IMR-90 (cell line): ENCODE results near the gene CCNL2. TPM values are rescaled to one million over a fixed set of nuclear protein-coding genes. Genes with fewer than 3 reads are reported as not detected.

Experiments
- ATAC-seq: fragments of 200-7000 bp; cut with Tn5 transposase; 2 replicates; pipeline ENCODE4 v1.9.1; 2020; ENCODE audit warnings: low read depth, mild to moderate bottlenecking, moderate library complexity
- BruUV-seq: library from RNA; stranded (reverse); fragments of 400-500 nt; replicated peaks from 2 replicates; lab custom pipeline; 2021; lab: Mats Ljungman, UMichigan
- CTCF ChIA-PET: fragments of 300-600 bp; formaldehyde crosslinking; extraction: SDS; loops from one replicate; lab custom pipeline; 2021; ENCODE audit warnings: antibody characterized with exemption; lab: Yijun Ruan, JAX
- POLR2A ChIA-PET: fragments of 300-600 bp; sonication (Branson Sonifier 250); formaldehyde crosslinking; loops from one replicate; lab custom pipeline; 2022; ENCODE audit warnings: antibody characterized with exemption; ENCODE audit not compliant: unreplicated experiment; lab: Charles Lee
- DNase-seq: peaks from one replicate; pipeline ENCODE4 v3.0.0; 2013
- H2AFZ ChIP-seq: replicated peaks from 2 replicates; pipeline ENCODE3; 2013; ENCODE audit warnings: low read length, mild to moderate bottlenecking; ENCODE audit not compliant: poor library complexity
- H2AK5ac ChIP-seq: 2 replicates; pipeline ENCODE4 v1.6.1; 2013; ENCODE audit warnings: low read depth, low read length, inconsistent platforms
- H2AK9ac ChIP-seq: replicated peaks from 2 replicates; pipeline ENCODE3; 2013; ENCODE audit warnings: mild to moderate bottlenecking, low read depth, low read length, moderate library complexity; ENCODE audit not compliant: poor library complexity
- H2BK120ac ChIP-seq: 2 replicates; pipeline ENCODE4 v1.6.1; 2013; ENCODE audit warnings: low read depth, low read length, inconsistent platforms
- H2BK15ac ChIP-seq: 3 replicates; pipeline ENCODE4 v1.6.1; 2013; ENCODE audit warnings: low read depth, low read length, inconsistent platforms
- H2BK20ac ChIP-seq: 2 replicates; pipeline ENCODE4 v1.6.1; 2013; ENCODE audit warnings: low read depth, mild to moderate bottlenecking, inconsistent platforms, low read length, moderate library complexity
- H2BK5ac ChIP-seq: 2 replicates; pipeline ENCODE4 v1.6.1; 2013; ENCODE audit warnings: mild to moderate bottlenecking, low read depth, low read length, inconsistent platforms; ENCODE audit not compliant: poor library complexity, severe bottlenecking
- H3K14ac ChIP-seq: replicated peaks from 2 replicates; pipeline ENCODE4 v1.6.1; 2013; ENCODE audit warnings: low read depth, low read length, inconsistent platforms
- H3K18ac ChIP-seq: 2 replicates; pipeline ENCODE4 v1.6.1; 2013; ENCODE audit warnings: low read depth, low read length, control low read depth
- H3K23ac ChIP-seq: 2 replicates; pipeline ENCODE4 v1.6.1; 2013; ENCODE audit warnings: low read depth, low read length, inconsistent platforms
- H3K27ac ChIP-seq: 2 replicates; pipeline ENCODE4 v1.5.1; 2013; ENCODE audit warnings: mild to moderate bottlenecking, control low read depth, low read length; ENCODE audit not compliant: insufficient read depth
- H3K27me3 ChIP-seq: 2 replicates; pipeline ENCODE4 v1.6.1; 2013; ENCODE audit warnings: low read length; ENCODE audit not compliant: control insufficient read depth, insufficient read depth
- H3K36me3 ChIP-seq: 2 replicates; pipeline ENCODE4 v1.6.1; 2013; ENCODE audit warnings: low read length, mixed read lengths; ENCODE audit not compliant: control insufficient read depth, insufficient read depth
- H3K4ac ChIP-seq: 2 replicates; pipeline ENCODE4 v1.6.1; 2013; ENCODE audit warnings: low read depth, low read length, inconsistent platforms
- H3K4me1 ChIP-seq: 2 replicates; pipeline ENCODE4 v1.6.1; 2013; ENCODE audit warnings: low read length, mixed read lengths; ENCODE audit not compliant: control insufficient read depth, insufficient read depth
- H3K4me2 ChIP-seq: 2 replicates; pipeline ENCODE4 v1.6.1; 2013; ENCODE audit warnings: low read depth, mild to moderate bottlenecking, control low read depth, low read length, moderate library complexity
- H3K4me3 ChIP-seq: 2 replicates; pipeline ENCODE4 v1.5.1; 2013; ENCODE audit warnings: low read depth, mild to moderate bottlenecking, control low read depth, low read length, moderate library complexity; ENCODE audit not compliant: insufficient read depth
- H3K56ac ChIP-seq: 2 replicates; pipeline ENCODE4 v1.6.1; 2013; ENCODE audit warnings: low read length, inconsistent platforms; ENCODE audit not compliant: insufficient read depth; ENCODE audit errors: extremely low read depth
- H3K79me1 ChIP-seq, 2 experiments: 2 replicates each; pipeline ENCODE4 v1.6.1; 2013; ENCODE audit warnings: low read length in 2 of 2, inconsistent platforms in 1 of 2, low read depth in 1 of 2
- H3K9ac ChIP-seq: 2 replicates; pipeline ENCODE4 v1.6.1; 2013; ENCODE audit warnings: low read depth, low read length, control low read depth
- H3K9me1 ChIP-seq: 2 replicates; pipeline ENCODE4 v1.6.1; 2013; ENCODE audit warnings: low read length, inconsistent platforms; ENCODE audit not compliant: insufficient read depth
- H3K9me3 ChIP-seq: 2 replicates; pipeline ENCODE4 v1.6.1; 2013; ENCODE audit warnings: low read length; ENCODE audit not compliant: control insufficient read depth, insufficient read depth
- H4K20me1 ChIP-seq: 2 replicates; pipeline ENCODE4 v1.6.1; 2013; ENCODE audit warnings: low read length, inconsistent platforms; ENCODE audit not compliant: insufficient read depth
- H4K5ac ChIP-seq: 2 replicates; pipeline ENCODE4 v1.6.1; 2013; ENCODE audit warnings: mild to moderate bottlenecking, low read depth, low read length, control low read depth
- H4K8ac ChIP-seq, 2 experiments: 2 replicates each; pipeline ENCODE4 v1.6.1; 2013; ENCODE audit warnings: low read depth in 2 of 2, low read length in 2 of 2, control low read depth in 1 of 2, inconsistent platforms in 1 of 2
- H4K91ac ChIP-seq: 2 replicates; pipeline ENCODE4 v1.6.1; 2013; ENCODE audit warnings: low read depth, low read length, inconsistent platforms; ENCODE audit not compliant: insufficient read depth
- BHLHE40 ChIP-seq: fragments of 150-350 bp; IDR thresholded peaks from 2 replicates; pipeline ENCODE4 v1.6.1; 2016; ENCODE audit warnings: mild to moderate bottlenecking, low read depth, low read length
- CEBPB ChIP-seq: IDR thresholded peaks from 2 replicates; pipeline ENCODE4 v1.6.1; 2012; ENCODE audit warnings: low read depth, low read length, improper control_type of control experiment
- CHD1 ChIP-seq: IDR thresholded peaks from 2 replicates; pipeline ENCODE4 v1.6.1; 2012; ENCODE audit warnings: low read depth, low read length, improper control_type of control experiment
- MAFK ChIP-seq: IDR thresholded peaks from 2 replicates; pipeline ENCODE4 v1.6.1; 2012; ENCODE audit warnings: low read depth, low read length, improper control_type of control experiment
- MAZ ChIP-seq: IDR thresholded peaks from 2 replicates; pipeline ENCODE4 v1.6.1; 2012; ENCODE audit warnings: low read depth, mild to moderate bottlenecking, low read length, improper control_type of control experiment, moderate library complexity, borderline replicate concordance
- MXI1 ChIP-seq: IDR thresholded peaks from 2 replicates; pipeline ENCODE4 v1.6.1; 2012; ENCODE audit warnings: low read depth, mild to moderate bottlenecking, low read length, moderate library complexity, borderline replicate concordance
- POLR2A ChIP-seq: IDR thresholded peaks from 2 replicates; pipeline ENCODE4 v1.6.1; 2012; ENCODE audit warnings: mild to moderate bottlenecking, low read depth, low read length
- RCOR1 ChIP-seq: IDR thresholded peaks from 2 replicates; pipeline ENCODE4 v1.6.1; 2012; ENCODE audit warnings: mild to moderate bottlenecking, low read length, improper control_type of control experiment; ENCODE audit not compliant: insufficient replicate concordance
- RFX5 ChIP-seq: IDR thresholded peaks from 2 replicates; pipeline ENCODE4 v1.8.0; 2012; ENCODE audit warnings: low read depth, mild to moderate bottlenecking, low read length, moderate library complexity
- SMC3 ChIP-seq: fragments of 150-350 bp; IDR thresholded peaks from 2 replicates; pipeline ENCODE4 v1.6.1; 2016; ENCODE audit warnings: low read depth, mild to moderate bottlenecking, antibody characterized with exemption, low read length, moderate library complexity
- WGBS, 2 experiments: methylation state at CpG; one replicate each; pipeline versions ENCODE4 v1.1.5 to v1.1.7; 2013; ENCODE audit warnings: missing lambda C conversion rate in 2 of 2; ENCODE audit not compliant: insufficient read length in 1 of 2; ENCODE audit errors: extremely low coverage in 2 of 2; 5-methylcytosine and 5-hydroxymethylcytosine counted together
- dilution Hi-C: fragments of 300-500 bp; cut with HindIII; formaldehyde crosslinking; loops from one replicate; pipeline ENCODE4 v1.14.3; 2018; ENCODE audit warnings: low sequenced_read_pairs; ENCODE audit not compliant: unreplicated experiment
- in situ Hi-C: fragments of 300-500 bp; cut with MboI; formaldehyde crosslinking; loops from 3 replicates; pipeline ENCODE4 v1.14.3; 2019; ENCODE audit warnings: low sequenced_read_pairs, inconsistent platforms, mixed read lengths
- intact Hi-C: fragments of 100-400 bp; cut with micrococcal nuclease; formaldehyde crosslinking; loops from 2 replicates; pipeline ENCODE4 v1.10.0; 2022
- polyA plus RNA-seq, 3 experiments: library from polyadenylated mRNA; depleted of rRNA; stranded (reverse); fragments of >200 nt; gene quantifications; 2 replicates each; pipeline ENCODE4 v1.2.3, GENCODE V29; 2012; ENCODE audit warnings: low replicate concordance in 1 of 3
- total RNA-seq: library from RNA; depleted of rRNA; stranded (reverse); fragments of >200 nt; gene quantifications from 2 replicates; pipeline ENCODE4 v1.2.3, GENCODE V29; 2012
- TF ChIP-seq, protein P1 (sequence below): fragments of 150-350 bp; IDR thresholded peaks from 2 replicates; pipeline ENCODE4 v1.6.1; 2017; ENCODE audit warnings: mild to moderate bottlenecking, antibody characterized with exemption, low read length, low read depth
- TF ChIP-seq, protein P2 (sequence below): conservative IDR thresholded peaks from 2 replicates; pipeline ENCODE4 v1.5.1; 2012; ENCODE audit warnings: mild to moderate bottlenecking, low read depth, low read length, improper control_type of control experiment

Gene CCNL2
- total and polyA plus RNA-seq, 2 of the 4 experiments (the other 2 are of a cell fraction): 53.9 to 239 TPM

DNA sequence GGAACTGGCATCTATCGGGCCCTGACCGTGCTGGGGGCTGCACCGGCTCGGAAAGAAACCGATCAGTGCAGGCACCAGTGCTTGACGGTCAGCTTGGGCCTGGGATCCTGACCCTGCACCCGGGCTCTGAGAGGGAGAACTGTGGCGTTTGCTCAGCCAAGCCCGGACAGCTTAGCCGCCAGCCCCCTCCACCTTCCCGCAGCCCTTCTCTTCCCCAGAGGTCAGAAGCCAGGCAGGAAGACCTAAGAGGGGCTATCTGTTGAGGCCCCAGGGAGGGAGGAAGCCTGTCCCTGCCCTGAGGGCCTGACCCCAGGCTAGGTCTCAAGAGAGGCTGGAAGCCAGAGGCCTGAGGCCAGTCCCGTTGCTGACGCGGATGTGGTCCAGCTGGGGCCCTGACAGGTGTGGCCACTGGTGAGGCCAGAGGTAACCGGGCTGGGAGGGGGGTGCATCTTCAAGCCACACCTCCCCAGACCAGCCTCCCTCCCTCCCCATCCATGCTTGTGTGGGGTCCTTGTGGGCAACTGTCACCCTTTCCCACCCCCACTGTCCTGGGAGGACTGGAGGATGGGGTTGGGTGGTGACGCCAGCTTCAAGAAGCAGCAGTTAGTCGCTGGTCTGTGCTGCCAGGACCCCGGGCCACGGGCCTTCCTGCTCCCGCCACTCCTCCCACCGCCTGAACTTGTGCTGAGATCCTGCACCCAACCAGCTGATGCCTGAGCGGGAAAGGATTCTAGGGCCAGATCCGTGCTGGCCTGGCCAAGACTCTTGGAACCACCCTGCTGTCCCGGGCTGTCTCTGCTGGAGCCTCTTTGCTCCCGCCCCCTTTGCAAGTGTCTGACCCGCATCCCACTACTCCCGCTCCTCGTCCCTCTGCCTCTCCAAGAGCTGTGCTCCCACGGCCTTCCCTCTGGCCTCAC is 47.4 kb downstream of the CCNL2 start (continued):
- TF ChIP-seq CHD1 (no peak), MAFK (no peak), BHLHE40 (no peak)

DNA sequence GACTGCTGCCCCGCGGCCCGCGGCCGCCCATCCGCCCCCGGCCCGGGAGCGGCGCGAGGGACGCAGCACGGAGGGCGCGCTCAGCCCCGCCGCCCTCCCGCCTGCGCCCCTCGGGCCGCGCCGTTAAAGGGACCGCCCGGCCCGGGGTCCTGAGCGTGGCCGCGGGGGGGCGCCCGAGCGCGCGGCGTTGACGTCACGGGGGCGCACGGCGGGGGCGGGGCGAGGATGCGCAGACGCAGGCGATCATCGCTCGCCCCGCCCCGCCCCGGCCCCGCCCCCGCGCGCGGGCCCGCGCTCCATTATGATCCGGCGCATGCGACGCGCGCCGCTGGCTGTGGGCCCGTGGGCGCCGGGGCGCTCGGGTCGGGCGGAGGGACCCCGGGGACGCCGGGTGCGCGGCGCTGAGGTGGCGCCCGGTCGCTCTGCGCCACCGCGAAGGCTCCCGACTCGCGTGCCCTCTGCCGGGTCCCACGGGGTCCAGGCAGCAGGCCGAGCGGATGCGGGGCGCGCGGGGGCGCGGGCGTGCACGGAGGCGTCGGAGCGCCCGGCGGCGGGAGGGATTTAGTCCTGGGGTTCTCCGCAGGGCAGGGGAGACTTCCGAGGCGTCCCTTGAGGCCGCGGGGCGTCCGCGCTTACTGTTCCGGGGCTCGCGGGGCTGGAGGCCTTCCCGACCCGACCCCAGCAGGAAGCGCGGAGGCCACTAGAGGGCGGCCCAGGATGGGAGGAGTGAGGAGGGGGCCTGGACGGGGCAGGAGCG is 49.7 kb downstream of the CCNL2 start, which contains the start of gene DVL1:
DVL1 (minus strand) TSS at position 163 of the 757 bp plus-strand sequence. CDS start 353 bp downstream, outside the sequence.
- intact Hi-C loops (loop anchor here (1.0 to 2.0 kb wide), 2 partner anchors 26 to 49 kb away; partner anchors contain the start of genes AURKAIP1 and CCNL2), dilution Hi-C loops (no loop called here), in situ Hi-C loops (no loop called here)
- DNase-seq: peak; percentile 58
- no peaks in the 10 kb centered on the region for H3K9me3 ChIP-seq
- H4K8ac ChIP-seq: peak within 1 kb of the TSS; percentile 24 to 58; a peak in 2 of 4 replicates
- peaks cover 8 to 61% of the 10 kb centered on the region in 2 experiments; a peak in 3 of 4 replicates for H3K79me1 ChIP-seq
- H2AK9ac ChIP-seq: peak within 1 kb of the TSS; percentile 94
- H4K91ac ChIP-seq: peak within 1 kb of the TSS; percentile 55; the same call in 1 of the 2 replicates
- no peak within 1 kb of the TSS for H2BK20ac ChIP-seq
- H2BK120ac ChIP-seq: no peak within 1 kb of the TSS
- H3K23ac ChIP-seq: peak within 1 kb of the TSS; percentile 58; the same call in 1 of the 2 replicates
- H4K5ac ChIP-seq: peak within 1 kb of the TSS; percentile 73
- peaks cover 30% of the 10 kb centered on the region for H3K36me3 ChIP-seq
- peak within 1 kb of the TSS; percentile 79 for H3K27ac ChIP-seq
- peak within 1 kb of the TSS; percentile 95 for H3K4me2 ChIP-seq
- H2AFZ ChIP-seq: peak within 1 kb of the TSS; percentile 91
- H3K18ac ChIP-seq: peak within 1 kb of the TSS; percentile 37; the same call in 1 of the 2 replicates
- ChIA-PET CTCF (no interaction called here), POLR2A (no interaction called here)
- WGBS, 2 experiments: 0% methylated on average over 61 of the region's 122 CpGs; no CpG with 5 or more reads in 1 of the 2 experiments
- peaks cover 68% of the 10 kb centered on the region for H4K20me1 ChIP-seq
- peak within 1 kb of the TSS; percentile 100 for H3K4me3 ChIP-seq
- BruUV-seq: no TSS peak
- peak within 1 kb of the TSS; percentile 38; the same call in 1 of the 2 replicates for H3K56ac ChIP-seq
- no peaks in the 10 kb centered on the region for H3K27me3 ChIP-seq
- peak; percentile 67 for ATAC-seq
- peak within 1 kb of the TSS; percentile 73 for H2BK5ac ChIP-seq
- H3K9me1 ChIP-seq: 0 out of 2 replicates have a peak, but pooled peaks cover 3% of the 10 kb centered on the region
- peak within 1 kb of the TSS; percentile 85 for H3K9ac ChIP-seq
- H3K4ac ChIP-seq: peak within 1 kb of the TSS; percentile 55
- no peak within 1 kb of the TSS for H2BK15ac ChIP-seq
- H2AK5ac ChIP-seq: peak within 1 kb of the TSS; percentile 78
- H3K14ac ChIP-seq: peak within 1 kb of the TSS; percentile 79
- peaks cover 49% of the 10 kb centered on the region for H3K4me1 ChIP-seq
- TF ChIP-seq POLR2A: no peak
- TF ChIP-seq, protein P1, sequence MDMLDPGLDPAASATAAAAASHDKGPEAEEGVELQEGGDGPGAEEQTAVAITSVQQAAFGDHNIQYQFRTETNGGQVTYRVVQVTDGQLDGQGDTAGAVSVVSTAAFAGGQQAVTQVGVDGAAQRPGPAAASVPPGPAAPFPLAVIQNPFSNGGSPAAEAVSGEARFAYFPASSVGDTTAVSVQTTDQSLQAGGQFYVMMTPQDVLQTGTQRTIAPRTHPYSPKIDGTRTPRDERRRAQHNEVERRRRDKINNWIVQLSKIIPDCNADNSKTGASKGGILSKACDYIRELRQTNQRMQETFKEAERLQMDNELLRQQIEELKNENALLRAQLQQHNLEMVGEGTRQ: no peak
- no peak for TF ChIP-seq RCOR1
- TF ChIP-seq SMC3: peak; percentile 34
- TF ChIP-seq CEBPB: no peak
- TF ChIP-seq, protein P2, sequence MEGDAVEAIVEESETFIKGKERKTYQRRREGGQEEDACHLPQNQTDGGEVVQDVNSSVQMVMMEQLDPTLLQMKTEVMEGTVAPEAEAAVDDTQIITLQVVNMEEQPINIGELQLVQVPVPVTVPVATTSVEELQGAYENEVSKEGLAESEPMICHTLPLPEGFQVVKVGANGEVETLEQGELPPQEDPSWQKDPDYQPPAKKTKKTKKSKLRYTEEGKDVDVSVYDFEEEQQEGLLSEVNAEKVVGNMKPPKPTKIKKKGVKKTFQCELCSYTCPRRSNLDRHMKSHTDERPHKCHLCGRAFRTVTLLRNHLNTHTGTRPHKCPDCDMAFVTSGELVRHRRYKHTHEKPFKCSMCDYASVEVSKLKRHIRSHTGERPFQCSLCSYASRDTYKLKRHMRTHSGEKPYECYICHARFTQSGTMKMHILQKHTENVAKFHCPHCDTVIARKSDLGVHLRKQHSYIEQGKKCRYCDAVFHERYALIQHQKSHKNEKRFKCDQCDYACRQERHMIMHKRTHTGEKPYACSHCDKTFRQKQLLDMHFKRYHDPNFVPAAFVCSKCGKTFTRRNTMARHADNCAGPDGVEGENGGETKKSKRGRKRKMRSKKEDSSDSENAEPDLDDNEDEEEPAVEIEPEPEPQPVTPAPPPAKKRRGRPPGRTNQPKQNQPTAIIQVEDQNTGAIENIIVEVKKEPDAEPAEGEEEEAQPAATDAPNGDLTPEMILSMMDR: peak; percentile 51
- no peak for TF ChIP-seq MXI1
- TF ChIP-seq RFX5: no peak
- TF ChIP-seq MAZ: peak; percentile 60; the same call in 1 of the 2 replicates
